Measurements from ENCODE around the gene COPS4.

- TF ChIP-seq CTCF (conservative IDR thresholded peaks at IDR 0.05), result no peak
- no peak for TF ChIP-seq EZH2 (IDR thresholded peaks at IDR 0.05; ENCODE audit: low read depth)
Observed at GRCh38 chr4:83002329-83002728, 32.7 kb upstream of the COPS4 start.
